Activated T-cell treated with anti-CD3 and anti-CD28 coated beads for 1 hour (primary cell): ENCODE data around the gene HYAL1.
"Not testable (repeated sequence)": the region's sequence is repeated elsewhere in the genome, so short reads cannot be mapped to it uniquely, and the experiment has no call there.

Experiments
- DNase-seq: peaks from one replicate; pipeline ENCODE4 v3.0.0-alpha.2; 2020; ENCODE audit warnings: low read depth

HYAL1 gene

DNA sequence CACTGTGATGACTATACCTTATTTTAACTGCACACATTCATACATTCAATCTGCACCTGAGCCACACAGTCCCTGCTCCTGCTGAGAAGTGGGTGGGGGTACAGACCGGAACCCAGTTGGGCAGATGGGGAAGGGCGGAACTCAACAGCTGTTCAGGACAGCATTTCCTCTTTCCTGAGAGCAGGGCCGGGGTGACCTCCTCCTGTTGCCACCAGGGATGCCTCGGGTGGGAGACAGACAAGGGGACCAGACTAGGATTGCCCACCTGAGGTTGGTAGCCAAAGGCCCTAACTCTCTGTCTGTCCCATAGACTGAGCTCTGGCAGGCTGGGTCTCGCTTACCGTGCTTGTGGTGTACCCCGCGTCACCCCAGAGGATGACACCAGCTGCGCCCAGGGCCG lies 15.2 kb upstream of the HYAL1 start:
- no peak for DNase-seq

GRCh38 chr3:50318163-50318562 lies 14.8 kb upstream of the HYAL1 start:
- no peak for DNase-seq

DNA sequence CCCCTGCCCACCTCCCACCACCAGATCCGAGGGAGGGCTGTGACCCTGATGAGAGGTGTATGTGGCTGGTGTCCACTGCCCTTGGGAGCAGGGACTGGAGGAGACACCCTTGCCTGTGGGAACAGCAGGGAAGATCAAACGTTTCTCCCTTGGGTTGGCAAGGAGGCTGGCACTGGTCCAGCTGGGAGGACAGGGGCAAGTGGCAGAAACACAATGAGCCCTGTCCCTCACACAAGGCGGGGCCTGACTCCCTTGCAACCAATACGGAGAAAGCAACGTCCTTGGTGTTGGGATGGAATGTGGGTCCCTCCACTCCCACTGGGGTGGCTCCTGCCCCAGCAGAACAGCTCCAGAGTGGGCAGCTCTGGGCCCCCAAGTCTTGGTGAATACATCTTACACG lies 13.9 kb upstream of the HYAL1 start:
- no peak for DNase-seq

DNA sequence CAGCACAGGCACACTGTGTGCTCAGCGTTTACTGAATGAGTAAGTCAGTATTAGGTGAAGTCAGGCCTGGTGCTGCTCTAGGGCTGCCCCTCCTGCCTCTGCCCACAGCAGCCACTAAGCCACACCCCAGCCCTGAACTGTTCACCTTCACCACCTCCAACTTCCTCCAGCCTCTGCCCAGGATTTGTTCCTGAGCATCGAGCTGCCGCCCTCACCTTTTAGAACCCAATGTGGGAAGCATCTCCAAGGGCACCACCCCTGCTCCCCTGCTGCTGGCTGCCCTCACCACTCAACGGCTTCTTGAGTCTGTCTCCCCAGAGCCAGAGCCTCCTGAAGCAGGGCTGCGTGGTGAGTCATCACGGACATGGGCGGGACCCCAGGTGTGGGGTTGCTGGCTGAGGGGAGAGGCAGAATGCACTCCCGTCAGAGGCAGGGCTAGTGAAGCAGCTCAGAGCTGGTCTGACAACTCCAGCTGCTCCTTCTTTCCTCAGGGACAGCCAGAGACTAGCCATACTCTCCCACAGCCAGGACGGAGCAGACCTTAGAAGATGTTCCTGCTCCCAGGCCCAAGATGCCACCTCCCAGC lies 13.4 kb upstream of the HYAL1 start:
- DNase-seq = peak; percentile 53

- no peak for DNase-seq
These were observed 11.4 kb upstream of the HYAL1 start for GRCh38 chr3:50314816-50315215.

GRCh38 chr3:50314342-50314741 lies 11.0 kb upstream of the HYAL1 start:
- DNase-seq = no peak

DNA sequence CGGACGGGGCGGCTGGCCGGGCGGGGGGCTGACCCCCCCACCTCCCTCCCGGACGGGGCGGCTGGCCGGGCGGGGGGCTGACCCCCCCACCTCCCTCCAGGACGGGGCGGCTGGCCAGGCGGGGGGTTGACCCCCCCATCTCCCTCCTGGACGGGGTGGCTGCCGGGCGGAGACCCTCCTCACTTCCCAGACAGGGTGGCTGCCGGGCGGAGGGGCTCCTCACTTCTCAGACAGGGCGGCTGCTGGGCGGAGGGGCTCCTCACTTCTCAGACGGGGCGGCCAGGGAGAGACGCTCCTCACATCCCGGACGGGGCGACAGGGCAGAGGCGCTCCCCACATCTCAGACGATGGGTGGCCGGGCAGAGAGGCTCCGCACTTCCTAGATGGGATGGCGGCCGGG lies 8.7 kb upstream of the HYAL1 start:
- not testable (repeated sequence) for DNase-seq

GRCh38 chr3:50304601-50305000 lies 1.2 kb upstream of the HYAL1 start:
- no peak for DNase-seq

- no peak for DNase-seq
These were observed 1.0 kb downstream of the HYAL1 start for GRCh38 chr3:50302095-50303012.

GRCh38 chr3:50300681-50301254 lies 2.6 kb downstream of the HYAL1 start:
- no peak for DNase-seq

- no peak for DNase-seq
These were observed 3.3 kb downstream of the HYAL1 start for GRCh38 chr3:50299929-50300680.

DNA sequence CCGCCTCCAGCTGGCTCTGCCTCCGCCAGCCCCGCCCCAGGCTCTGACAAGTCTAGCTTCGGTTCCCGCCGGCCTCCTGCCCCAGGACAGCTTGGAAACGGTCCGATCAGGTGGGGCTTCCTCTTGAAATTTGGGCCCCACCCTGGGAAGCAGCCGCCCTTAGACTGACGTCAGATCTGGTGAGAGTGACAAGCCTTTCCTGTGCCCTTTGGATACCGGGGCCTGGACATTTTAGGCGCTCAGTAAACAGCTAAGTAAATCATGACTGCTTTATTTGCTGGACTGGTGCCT lies 3.8 kb downstream of the HYAL1 start:
- DNase-seq = no peak

DNA sequence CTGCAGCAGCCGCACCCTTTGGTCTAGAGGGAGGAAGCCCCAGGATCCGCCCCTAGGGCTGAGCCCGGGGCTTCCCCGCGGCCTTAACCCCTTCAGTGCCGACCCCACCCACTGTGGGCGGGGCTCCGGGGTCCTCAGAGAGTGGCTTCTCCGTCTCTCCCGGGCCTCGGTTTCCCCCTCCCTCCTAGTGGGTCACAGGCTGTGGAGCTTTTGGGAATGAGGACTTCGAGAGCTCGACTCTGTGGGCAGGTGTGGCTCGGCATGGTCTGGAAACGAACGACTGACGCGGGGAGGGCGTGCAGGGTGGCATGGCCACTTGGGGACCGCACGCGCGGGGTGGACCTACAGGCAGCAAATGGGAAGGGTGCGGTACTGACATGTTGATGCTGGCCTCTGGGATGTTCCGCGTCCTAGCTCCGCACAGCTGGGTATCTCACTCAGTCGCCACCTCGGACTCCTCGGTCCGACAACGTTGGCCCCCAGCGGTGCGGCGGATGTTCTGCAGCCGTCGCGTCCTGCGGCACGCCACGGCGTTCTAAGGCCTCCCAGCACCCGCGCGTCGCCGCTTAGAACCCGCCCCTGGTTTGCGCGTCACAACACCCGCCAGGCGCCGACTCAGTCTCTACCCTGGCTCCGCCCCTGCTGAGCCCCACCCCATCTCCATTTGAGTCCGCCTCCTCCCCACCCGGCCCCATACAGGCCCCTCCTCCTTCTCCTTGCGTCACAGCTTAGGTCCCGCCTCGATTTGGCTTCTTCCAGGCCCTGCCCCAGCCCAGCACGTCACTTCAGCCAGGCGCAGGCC lies 4.3 kb downstream of the HYAL1 start, which contains the start of the genes HYAL3 and NAA80:
Gene HYAL3, minus strand, starts transcription at position 570 of the 802 bp plus-strand sequence. CDS start 3,803 bp downstream, outside the sequence.
Gene NAA80, minus strand, starts transcription at position 570 of the 802 bp plus-strand sequence. CDS start 1,942 bp downstream, outside the sequence.
- peak; percentile 98 for DNase-seq

DNA sequence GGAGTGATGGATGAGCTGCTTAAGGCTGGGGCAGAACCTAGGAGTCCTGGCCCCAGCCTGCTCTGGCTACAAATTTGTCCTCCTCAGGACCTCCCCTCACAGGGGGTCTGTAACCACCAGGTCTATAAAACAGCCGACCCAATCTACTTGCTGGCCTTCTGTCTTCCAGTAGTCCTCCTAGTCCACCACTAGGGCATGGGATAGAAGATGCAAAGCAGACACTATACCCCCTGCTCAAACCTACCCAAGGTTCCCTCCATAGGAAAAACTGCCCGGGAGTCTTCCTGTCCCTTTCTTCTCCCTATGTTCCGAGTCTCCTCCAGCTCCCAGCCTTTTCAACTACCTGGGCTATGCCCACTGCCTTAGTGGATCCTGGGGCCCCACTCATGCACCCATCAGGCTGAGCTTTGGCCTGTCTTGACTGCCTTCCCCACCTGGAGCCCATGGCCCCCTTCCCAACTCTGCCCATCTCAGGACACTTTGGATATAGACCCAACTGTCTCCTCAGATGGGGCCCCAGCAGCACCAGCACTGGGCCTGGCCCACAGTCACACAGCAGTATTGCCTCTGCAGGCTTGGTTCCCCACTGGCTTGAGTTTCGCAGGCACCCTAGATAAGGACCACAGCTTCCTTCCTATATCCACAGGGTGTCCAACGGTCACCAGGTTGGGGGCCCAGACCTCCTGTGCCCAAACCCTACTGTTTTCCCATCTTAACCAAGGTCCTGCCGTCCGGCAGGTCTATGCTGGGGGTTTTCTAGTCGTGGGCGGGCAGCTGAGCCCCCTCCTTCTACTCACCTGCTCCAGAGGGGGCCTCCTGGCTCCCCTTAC lies 5.3 kb downstream of the HYAL1 start:
- DNase-seq = no peak

GRCh38 chr3:50297384-50297775 lies 6.0 kb downstream of the HYAL1 start:
- no peak for DNase-seq

DNA sequence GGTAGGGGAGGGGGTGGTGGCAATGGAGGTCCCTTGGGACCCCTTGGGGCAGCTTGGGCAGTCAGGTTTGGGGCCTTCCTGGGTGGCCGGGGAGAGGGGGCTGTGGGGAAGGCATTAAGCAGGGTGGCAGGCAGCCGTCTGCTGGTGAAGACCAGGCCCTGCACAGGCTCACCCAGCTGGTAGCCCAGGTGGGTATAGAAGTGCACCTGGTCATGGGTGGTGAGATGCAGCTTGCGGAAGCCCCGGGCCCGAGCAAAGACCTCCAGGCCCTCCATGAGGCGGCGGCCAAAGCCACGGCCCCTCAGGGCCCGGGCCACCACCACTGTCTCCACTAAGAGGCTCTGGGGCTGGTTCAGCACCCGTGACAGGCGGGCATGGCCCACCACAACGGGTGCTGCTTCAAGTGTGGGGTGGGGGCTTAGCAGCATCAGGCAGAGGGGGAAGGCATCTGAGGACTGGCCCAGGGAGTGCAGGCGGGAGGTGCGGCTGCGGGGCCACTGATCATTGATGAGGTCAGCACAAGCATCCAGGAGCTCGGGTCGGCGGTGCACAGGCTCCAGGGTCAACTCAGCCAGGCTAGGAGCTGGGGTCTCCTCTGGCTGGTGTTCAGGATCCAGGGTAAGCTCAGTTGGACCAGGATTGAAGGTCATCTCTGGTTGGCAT lies 6.5 kb downstream of the HYAL1 start:
- no peak for DNase-seq

- no peak for DNase-seq
These were observed 7.6 kb downstream of the HYAL1 start for GRCh38 chr3:50295553-50296431.

DNA sequence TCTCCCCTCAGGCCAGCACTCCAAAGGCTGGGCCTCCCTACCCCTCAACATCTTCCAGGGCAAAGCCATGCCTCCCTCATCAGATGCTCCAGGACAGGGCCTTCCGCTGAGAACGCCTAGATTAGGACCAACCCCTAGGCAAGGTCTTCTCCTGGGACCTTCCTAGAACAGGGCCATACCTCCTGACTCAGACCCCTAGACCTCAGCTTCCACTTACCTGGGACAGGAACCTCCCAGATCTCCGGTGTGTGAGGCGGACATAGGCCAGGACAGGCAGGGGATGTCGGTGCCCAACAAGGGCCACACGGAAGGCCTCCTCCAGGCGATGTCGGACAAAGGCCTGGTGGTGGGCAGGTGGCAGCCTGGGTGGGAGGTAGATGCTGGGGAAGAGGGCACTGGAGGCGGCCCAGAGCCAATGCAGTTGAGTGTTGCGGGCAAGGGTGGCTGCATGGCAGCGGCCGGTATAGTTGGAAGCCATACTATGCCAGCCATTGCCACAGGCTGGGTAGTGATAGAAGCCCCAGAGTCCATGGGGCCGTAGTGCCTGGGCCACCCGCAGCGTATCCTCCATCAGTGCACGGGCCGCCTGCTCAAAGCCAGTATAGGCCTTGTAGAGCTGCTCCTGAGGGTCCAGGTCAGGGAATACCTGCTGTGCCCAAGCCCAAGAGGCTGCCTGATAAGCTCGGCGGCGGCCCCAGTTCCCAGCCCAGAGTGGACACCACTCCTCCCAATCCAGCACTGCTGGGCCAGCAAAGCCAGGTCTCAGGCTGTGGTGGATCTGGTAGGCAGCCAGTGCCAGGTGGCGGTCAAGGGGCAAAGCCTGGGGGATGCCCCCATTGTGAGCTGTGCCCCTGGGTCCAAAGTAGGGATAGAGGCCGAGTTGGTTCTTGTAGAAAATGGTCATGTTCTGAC lies 8.6 kb downstream of the HYAL1 start:
- no peak for DNase-seq
